Neural progenitor cell (in vitro differentiated cells): Measurements from ENCODE around the gene PPM1H. TPM values are rescaled to one million over a fixed set of nuclear protein-coding genes. Genes with fewer than 3 reads are reported as not detected.

ENCODE experiments used
- DNase-seq: peaks from one replicate; pipeline ENCODE4 v3.0.0-alpha.2; 2016; ENCODE audit warnings: low spot score
- H2AFZ ChIP-seq: fragments of 200-600 bp; sonication (generic); replicated peaks from 2 replicates; pipeline ENCODE4 v1.6.1; 2016; ENCODE audit warnings: antibody characterized with exemption
- H3F3A ChIP-seq: fragments of 200-600 bp; sonication (generic); 2 replicates; pipeline ENCODE4 v1.6.1; 2016; ENCODE audit warnings: antibody characterized with exemption, low read depth
- H3K27ac ChIP-seq: fragments of 200-600 bp; sonication (generic); 2 replicates; pipeline ENCODE4 v1.5.1; 2016; ENCODE audit warnings: mild to moderate bottlenecking
- H3K27me3 ChIP-seq: fragments of 200-600 bp; sonication (generic); 2 replicates; pipeline ENCODE4 v1.6.1; 2016; ENCODE audit warnings: mild to moderate bottlenecking, moderate library complexity
- H3K36me3 ChIP-seq: fragments of 200-600 bp; sonication (generic); 2 replicates; pipeline ENCODE4 v1.5.1; 2016
- H3K4me1 ChIP-seq: fragments of 200-600 bp; sonication (generic); 2 replicates; pipeline ENCODE4 v1.6.1; 2016; ENCODE audit warnings: mixed run types
- H3K4me2 ChIP-seq: fragments of 200-600 bp; sonication (generic); 2 replicates; pipeline ENCODE4 v1.6.1; 2016
- H3K4me3 ChIP-seq: fragments of 200-600 bp; sonication (generic); 2 replicates; pipeline ENCODE4 v1.5.1; 2016
- H3K79me2 ChIP-seq: fragments of 200-600 bp; sonication (generic); 2 replicates; pipeline ENCODE4 v1.6.1; 2016; ENCODE audit warnings: low read depth
- H3K9ac ChIP-seq: fragments of 200-600 bp; sonication (generic); 2 replicates; pipeline ENCODE4 v1.6.1; 2016
- H3K9me3 ChIP-seq: fragments of 200-600 bp; sonication (generic); 2 replicates; pipeline ENCODE4 v1.5.1; 2016; ENCODE audit warnings: low read depth
- H4K20me1 ChIP-seq: fragments of 200-600 bp; sonication (generic); 2 replicates; pipeline ENCODE4 v1.6.1; 2016; ENCODE audit warnings: low read depth
- H3K27ac Mint-ChIP-seq: 3 replicates; pipeline ENCODE4 v1.8.0; 2021; ENCODE audit warnings: mixed read lengths
- H3K27me3 Mint-ChIP-seq: 2 replicates; pipeline ENCODE4 v1.8.0; 2022; ENCODE audit warnings: low read depth, mild to moderate bottlenecking, inconsistent platforms, moderate library complexity, mixed read lengths; ENCODE audit not compliant: insufficient read depth
- H3K36me3 Mint-ChIP-seq: 3 replicates; pipeline ENCODE4 v1.8.0; 2021; ENCODE audit warnings: mixed read lengths
- H3K4me1 Mint-ChIP-seq: 3 replicates; pipeline ENCODE4 v1.8.0; 2021; ENCODE audit warnings: mixed read lengths
- H3K4me3 Mint-ChIP-seq: 3 replicates; pipeline ENCODE4 v1.8.0; 2021; ENCODE audit warnings: mild to moderate bottlenecking, moderate library complexity, mixed read lengths
- H3K9me3 Mint-ChIP-seq: 3 replicates; pipeline ENCODE4 v1.8.0; 2020; ENCODE audit warnings: mixed read lengths
- CTCF ChIP-seq: fragments of 200-600 bp; sonication (generic); IDR thresholded peaks from 2 replicates; pipeline ENCODE4 v1.5.1; 2017; ENCODE audit warnings: antibody characterized with exemption, mild to moderate bottlenecking
- EZH2 ChIP-seq: fragments of 200-600 bp; sonication (generic); IDR thresholded peaks from 2 replicates; pipeline ENCODE4 v1.6.1; 2017; ENCODE audit warnings: antibody characterized with exemption, mild to moderate bottlenecking, moderate library complexity
- EZH2phosphoT487 ChIP-seq: fragments of 200-600 bp; sonication (generic); IDR thresholded peaks from 2 replicates; pipeline ENCODE4 v1.6.1; 2017; ENCODE audit warnings: antibody characterized with exemption
- total RNA-seq: library from RNA; depleted of rRNA; stranded (reverse); fragments of >200 nt; gene quantifications from 2 replicates; pipeline ENCODE4 v1.2.3, GENCODE V29; 2015; ENCODE audit warnings: low replicate concordance

Gene PPM1H
- total RNA-seq, 1 donor from 2014 or later: 4.6 TPM

GRCh38 chr12:62714181-62714773, 220.7 kb downstream of the PPM1H start:
- Mint-ChIP-seq H3K4me3 (peak overlapping the region; percentile 44), H3K4me1 (peaks cover 78% of the 10 kb centered on the region), H3K27me3 (no peaks in the 10 kb centered on the region), H3K27ac (peak overlapping the region; percentile 94), H3K36me3 (peaks cover 5% of the 10 kb centered on the region), H3K9me3 (no peaks in the 10 kb centered on the region)
- Histone ChIP-seq H3F3A (peaks cover 75% of the 10 kb centered on the region), H3K27ac (peak overlapping the region; percentile 82), H3K4me2 (no peak overlapping the region), H3K4me1 (peaks cover 78% of the 10 kb centered on the region), H3K9me3 (no peaks in the 10 kb centered on the region), H3K9ac (no peak overlapping the region), H3K4me3 (no peak overlapping the region), H2AFZ (no peak overlapping the region), H4K20me1 (no peaks in the 10 kb centered on the region), H3K27me3 (no peaks in the 10 kb centered on the region), H3K36me3 (no peaks in the 10 kb centered on the region), H3K79me2 (no peaks in the 10 kb centered on the region)
- DNase-seq: no peak
- no peak for TF ChIP-seq EZH2phosphoT487
- no peak for TF ChIP-seq CTCF
- no peak for TF ChIP-seq EZH2

- no peaks in the 10 kb centered on the region for H3K9me3 Mint-ChIP-seq
These were observed 221.2 kb downstream of the PPM1H start for GRCh38 chr12:62713723-62714122.

GRCh38 chr12:62712681-62713573, 222.0 kb downstream of the PPM1H start:
- Mint-ChIP-seq H3K27me3 (no peaks in the 10 kb centered on the region), H3K4me1 (peaks cover 81% of the 10 kb centered on the region), H3K36me3 (peaks cover 5% of the 10 kb centered on the region), H3K4me3 (peak overlapping the region; percentile 20), H3K9me3 (no peaks in the 10 kb centered on the region), H3K27ac (peak overlapping the region; percentile 48)
- Histone ChIP-seq H3K27me3 (no peaks in the 10 kb centered on the region), H4K20me1 (no peaks in the 10 kb centered on the region), H3K79me2 (no peaks in the 10 kb centered on the region), H3K36me3 (no peaks in the 10 kb centered on the region), H3F3A (peaks cover 74% of the 10 kb centered on the region), H3K27ac (peak overlapping the region; percentile 75), H3K4me1 (peaks cover 79% of the 10 kb centered on the region), H2AFZ (no peak overlapping the region), H3K4me3 (peak overlapping the region; percentile 11), H3K9me3 (no peaks in the 10 kb centered on the region), H3K9ac (no peak overlapping the region), H3K4me2 (peak overlapping the region; percentile 69)
- no peak for TF ChIP-seq CTCF
- DNase-seq: no peak

More at GRCh38 chr12:62713723-62714122, 221.2 kb downstream of the PPM1H start:
- TF ChIP-seq CTCF (no peak), EZH2phosphoT487 (no peak), EZH2 (no peak)
- Mint-ChIP-seq H3K27me3 (no peaks in the 10 kb centered on the region), H3K4me1 (peaks cover 82% of the 10 kb centered on the region), H3K4me3 (no peak overlapping the region), H3K36me3 (peaks cover 3% of the 10 kb centered on the region), H3K27ac (peak overlapping the region; percentile 94)
- H3K4me2 ChIP-seq: no peak overlapping the region
- no peaks in the 10 kb centered on the region for H3K79me2 ChIP-seq
- no peaks in the 10 kb centered on the region for H3K27me3 ChIP-seq
- no peaks in the 10 kb centered on the region for H4K20me1 ChIP-seq
- H3K36me3 ChIP-seq: no peaks in the 10 kb centered on the region
- no peaks in the 10 kb centered on the region for H3K9me3 ChIP-seq
- no peak overlapping the region for H3K4me3 ChIP-seq
- H3K9ac ChIP-seq: no peak overlapping the region
- H3F3A ChIP-seq: peaks cover 75% of the 10 kb centered on the region
- no peak overlapping the region for H2AFZ ChIP-seq
- peaks cover 79% of the 10 kb centered on the region for H3K4me1 ChIP-seq
- no peak for DNase-seq
- H3K27ac ChIP-seq: no peak overlapping the region
